Aorta (tissue), 5 donors: ENCODE data around the gene SLC25A23. TPM values are rescaled to one million over a fixed set of nuclear protein-coding genes. Genes with fewer than 3 reads are reported as not detected.

Source experiments
- ATAC-seq: fragments of 200-7000 bp; cut with Tn5 transposase; one replicate; pipeline ENCODE4 v1.9.1; 2022; ENCODE audit warnings: moderate library complexity; ENCODE audit not compliant: low FRiP score
- DNase-seq, 2 donors: peaks; one replicate each; pipeline ENCODE4 v3.0.0-alpha.2; 2020
- H3K27ac ChIP-seq, 2 donors: one replicate each; pipeline ENCODE4 v1.5.1; 2013; ENCODE audit warnings: low read length in 2 of 2, mild to moderate bottlenecking in 2 of 2, moderate library complexity in 2 of 2, control low read depth in 1 of 2, inconsistent platforms in 1 of 2, low read depth in 1 of 2
- H3K27me3 ChIP-seq, 2 donors: one replicate each; pipeline ENCODE4 v1.6.1; 2013; ENCODE audit warnings: control low read depth in 1 of 2, low read length in 1 of 2, mild to moderate bottlenecking in 1 of 2, moderate library complexity in 1 of 2; ENCODE audit not compliant: insufficient read depth in 2 of 2, control insufficient read depth in 1 of 2
- H3K36me3 ChIP-seq, 2 donors: one replicate each; pipeline ENCODE4 v1.6.1; 2013; ENCODE audit warnings: control low read depth in 1 of 2, low read length in 1 of 2, mild to moderate bottlenecking in 1 of 2; ENCODE audit not compliant: insufficient read depth in 2 of 2, control insufficient read depth in 1 of 2
- H3K4me1 ChIP-seq, 2 donors: one replicate each; pipeline ENCODE4 v1.6.1; 2013; ENCODE audit warnings: low read length in 2 of 2, control low read depth in 1 of 2, mild to moderate bottlenecking in 1 of 2, moderate library complexity in 1 of 2; ENCODE audit not compliant: insufficient read depth in 2 of 2, control insufficient read depth in 1 of 2
- H3K4me3 ChIP-seq, 2 donors: one replicate each; pipeline ENCODE4 v1.5.1; 2013; ENCODE audit warnings: low read length in 2 of 2, control low read depth in 1 of 2, mild to moderate bottlenecking in 1 of 2
- H3K9me3 ChIP-seq: one replicate; pipeline ENCODE4 v1.6.1; 2013; ENCODE audit warnings: mild to moderate bottlenecking, low read length; ENCODE audit not compliant: control insufficient read depth
- WGBS, 2 donors: extraction: QIAGEN DNeasy Blood & Tissue Kit; methylation state at CpG; one replicate each; pipeline ENCODE4 v1.1.7; 2013; 5-methylcytosine and 5-hydroxymethylcytosine counted together
- intact Hi-C, 2 donors: fragments of 100-400 bp; cut with DNase I; formaldehyde crosslinking; loops; one replicate each; pipeline versions ENCODE4 v1.14.2 to v1.15.0; 2022
- polyA plus RNA-seq, 2 donors: library from polyadenylated mRNA; stranded (reverse); fragments of 200-250 nt; gene quantifications; one replicate each; pipeline ENCODE4 v1.2.3, GENCODE V29; 2013
- total RNA-seq, 2 donors: library from RNA; stranded (reverse); fragmentation: NEBNext Ultra II Directional; extraction: Animal tissue kit (Norgen Biotek cat#: 25700); gene quantifications; one replicate each; pipeline ENCODE4 v1.2.1, GENCODE V29; 2021
- donor health status: healthy with polysubstance abuse.
- donor health status: Bipolar disorder and iron deficiency.
- donor health status: DM: no; HTN: no; CAD: no.
- donor health status: DM: no; HTN: no; CAD: no.
- donor health status: DM: yes; HTN: yes; CAD: no.

Gene SLC25A23
- total and polyA plus RNA-seq, 4 donors: 37.9 to 59.0 (median 50.5) TPM

GRCh38 chr19:6498294-6499036 is 38.9 kb upstream of the SLC25A23 start:
- H3K27ac ChIP-seq: no peak overlapping the region
- intact Hi-C loops: no loop called here
- WGBS, 2 donors: 76 to 78% methylated on average over 7 of the region's 7 CpGs
- no peaks in the 10 kb centered on the region for H3K27me3 ChIP-seq
- H3K4me3 ChIP-seq: no peak overlapping the region
- H3K9me3 ChIP-seq: no peaks in the 10 kb centered on the region
- no peaks in the 10 kb centered on the region for H3K36me3 ChIP-seq
- no peak for DNase-seq
- ATAC-seq: no peak
- H3K4me1 ChIP-seq: no peaks in the 10 kb centered on the region

- H3K4me1 ChIP-seq: no peaks in the 10 kb centered on the region
- H3K27ac ChIP-seq: no peak overlapping the region
- peaks cover 6% of the 10 kb centered on the region for H3K9me3 ChIP-seq
- intact Hi-C loops: no loop called here
- no peaks in the 10 kb centered on the region for H3K27me3 ChIP-seq
- WGBS, 2 donors: 92 to 94% methylated on average over 19 of the region's 19 CpGs
- no peak for DNase-seq
- no peak overlapping the region for H3K4me3 ChIP-seq
- ATAC-seq: no peak
- no peaks in the 10 kb centered on the region for H3K36me3 ChIP-seq
Observed at GRCh38 chr19:6495947-6496346, 36.4 kb upstream of the SLC25A23 start.

GRCh38 chr19:6494438-6495036 is 34.9 kb upstream of the SLC25A23 start:
- Histone ChIP-seq H3K4me1 (no peaks in the 10 kb centered on the region), H3K27me3 (no peaks in the 10 kb centered on the region), H3K4me3 (no peak overlapping the region), H3K36me3 (no peaks in the 10 kb centered on the region), H3K9me3 (peaks cover 6% of the 10 kb centered on the region), H3K27ac (no peak overlapping the region)
- intact Hi-C loops: no loop called here
- 82 to 87% methylated on average over 8 of the region's 8 CpGs for WGBS, 2 donors
- ATAC-seq: no peak
- no peak for DNase-seq

GRCh38 chr19:6491802-6492592 is 32.4 kb upstream of the SLC25A23 start:
- no peak for ATAC-seq
- DNase-seq: no peak
- Histone ChIP-seq H3K4me3 (no peak overlapping the region), H3K27me3 (no peaks in the 10 kb centered on the region), H3K27ac (no peak overlapping the region), H3K9me3 (peaks cover 6% of the 10 kb centered on the region), H3K36me3 (no peaks in the 10 kb centered on the region), H3K4me1 (no peaks in the 10 kb centered on the region)
- intact Hi-C loops: no loop called here
- 70 to 78% methylated on average over 4 of the region's 4 CpGs for WGBS, 2 donors

GRCh38 chr19:6490134-6490533 is 30.5 kb upstream of the SLC25A23 start:
- no peak overlapping the region for H3K4me3 ChIP-seq
- no peaks in the 10 kb centered on the region for H3K4me1 ChIP-seq
- DNase-seq: no peak
- WGBS, 2 donors: 58 to 68% methylated on average over 2 of the region's 2 CpGs
- peaks cover 6% of the 10 kb centered on the region for H3K9me3 ChIP-seq
- H3K27ac ChIP-seq: no peak overlapping the region
- ATAC-seq: no peak
- H3K27me3 ChIP-seq: no peaks in the 10 kb centered on the region
- intact Hi-C loops: no loop called here
- H3K36me3 ChIP-seq: no peaks in the 10 kb centered on the region

GRCh38 chr19:6489278-6490061 is 29.9 kb upstream of the SLC25A23 start:
- DNase-seq (no peak), ATAC-seq (no peak)
- Histone ChIP-seq H3K4me3 (no peak overlapping the region), H3K36me3 (no peaks in the 10 kb centered on the region), H3K27ac (no peak overlapping the region), H3K4me1 (no peaks in the 10 kb centered on the region), H3K9me3 (peaks cover 6% of the 10 kb centered on the region), H3K27me3 (no peaks in the 10 kb centered on the region)
- WGBS, 2 donors: 53 to 55% methylated on average over 15 of the region's 15 CpGs
- intact Hi-C loops: no loop called here

- DNase-seq: no peak
- H3K27me3 ChIP-seq: no peaks in the 10 kb centered on the region
- intact Hi-C loops: no loop called here
- H3K36me3 ChIP-seq: no peaks in the 10 kb centered on the region
- H3K27ac ChIP-seq: no peak overlapping the region
- no peaks in the 10 kb centered on the region for H3K9me3 ChIP-seq
- no peak for ATAC-seq
- H3K4me3 ChIP-seq: no peak overlapping the region
- H3K4me1 ChIP-seq: no peaks in the 10 kb centered on the region
- 86 to 89% methylated on average over 7 of the region's 7 CpGs for WGBS, 2 donors
Observed at GRCh38 chr19:6484831-6485230, 25.2 kb upstream of the SLC25A23 start.

- H3K4me3 ChIP-seq: no peak overlapping the region
- H3K27me3 ChIP-seq: no peaks in the 10 kb centered on the region
- no peak overlapping the region for H3K27ac ChIP-seq
- H3K36me3 ChIP-seq: no peaks in the 10 kb centered on the region
- peak in 1 of 2 donors; percentile 40 for DNase-seq
- WGBS, 2 donors: 90% methylated on average over 8 of the region's 8 CpGs
- no peaks in the 10 kb centered on the region for H3K4me1 ChIP-seq
- no peak for ATAC-seq
- intact Hi-C loops: no loop called here
- no peaks in the 10 kb centered on the region for H3K9me3 ChIP-seq
Observed at GRCh38 chr19:6484230-6484629, 24.6 kb upstream of the SLC25A23 start.
